OCI-LY3 (cell line): ENCODE measurements around the gene DPH3.

Experiments used
- CTCF ChIP-seq: fragments of 200-600, 300-600 bp; sonication (generic); IDR thresholded peaks from 2 replicates; pipeline ENCODE4 v1.5.1; 2014; ENCODE audit warnings: antibody characterized with exemption, low read length, low read depth
- EZH2phosphoT487 ChIP-seq: fragments of 200-600 bp; shearing (Covaris generic); IDR thresholded peaks from 2 replicates; pipeline ENCODE4 v1.6.1; 2018; ENCODE audit warnings: antibody characterized with exemption, mixed run types, low read depth

- TF ChIP-seq CTCF = no peak
- TF ChIP-seq EZH2phosphoT487 = no peak
Measured at GRCh38 chr3:16234281-16234680, 30.5 kb downstream of the DPH3 start.
